Ascending aorta (tissue), 2 donors: ENCODE measurements around the gene ST8SIA5. TPM values are rescaled to one million over a fixed set of nuclear protein-coding genes. Genes with fewer than 3 reads are reported as not detected.

Experiments
- DNase-seq, 2 donors: peaks; one replicate each; pipeline ENCODE4 v3.0.0-alpha.2; 2019; ENCODE audit warnings: low spot score in 2 of 2
- H3K27ac ChIP-seq, 2 donors: fragments of 200-600 bp; sonication (generic); one replicate each; pipeline ENCODE4 v1.5.1; 2016 to 2017; ENCODE audit warnings: mild to moderate bottlenecking in 1 of 2
- H3K27me3 ChIP-seq: fragments of 200-600 bp; sonication (generic); one replicate; pipeline ENCODE4 v1.5.1; 2017
- H3K36me3 ChIP-seq, 2 donors: fragments of 200-600 bp; sonication (generic); one replicate each; pipeline ENCODE4 v1.5.1; 2016
- H3K4me1 ChIP-seq, 2 donors: fragments of 200-600 bp; sonication (generic); one replicate each; pipeline ENCODE4 v1.5.1; 2016 to 2017; ENCODE audit warnings: mild to moderate bottlenecking in 1 of 2
- H3K4me3 ChIP-seq, 2 donors: fragments of 200-600 bp; sonication (generic); one replicate each; pipeline ENCODE4 v1.5.1; 2016 to 2017; ENCODE audit warnings: mild to moderate bottlenecking in 1 of 2
- H3K9me3 ChIP-seq, 2 donors: fragments of 200-600 bp; sonication (generic); one replicate each; pipeline ENCODE4 v1.5.1; 2016
- CTCF ChIP-seq, 3 experiments: fragments of 200-600 bp in 2 of 3; fragments of 450-650 bp in 1 of 3; sonication (generic) in 2 of 3; IDR thresholded peaks; one replicate each; pipeline ENCODE4 v1.5.1; 2016 to 2019; ENCODE audit warnings: antibody characterized with exemption in 3 of 3, mild to moderate bottlenecking in 1 of 3, moderate library complexity in 1 of 3
- intact Hi-C: fragments of 100-400 bp; cut with DNase I; formaldehyde crosslinking; loops from one replicate; pipeline ENCODE4 v1.15.1; 2023
- total RNA-seq: library from RNA; depleted of rRNA; stranded (reverse); fragments of >200 nt; gene quantifications from one replicate; pipeline ENCODE4 v1.1.0, GENCODE V29; 2016

The ST8SIA5 gene
- total RNA-seq, 1 donor from 2014 or later = 0.11 TPM

- no peak overlapping the region for H3K27ac ChIP-seq
- H3K4me3 ChIP-seq = no peak overlapping the region
- H3K36me3 ChIP-seq = no peaks in the 10 kb centered on the region
- no peak for DNase-seq
- H3K27me3 ChIP-seq = no peaks in the 10 kb centered on the region
- no peaks in the 10 kb centered on the region for H3K4me1 ChIP-seq
- intact Hi-C loops = no loop called here
- TF ChIP-seq CTCF (IDR thresholded peaks at IDR 0.05) = no peak
- no peaks in the 10 kb centered on the region for H3K9me3 ChIP-seq
These were observed 38.1 kb downstream of the ST8SIA5 start for GRCh38 chr18:46718501-46719341.

- Histone ChIP-seq H3K36me3 (no peaks in the 10 kb centered on the region), H3K9me3 (no peaks in the 10 kb centered on the region), H3K27me3 (no peaks in the 10 kb centered on the region), H3K4me3 (no peak overlapping the region), H3K4me1 (no peaks in the 10 kb centered on the region), H3K27ac (no peak overlapping the region)
- no peak for DNase-seq
- intact Hi-C loops = no loop called here
- TF ChIP-seq CTCF (IDR thresholded peaks at IDR 0.05) = no peak
These were observed 40.0 kb downstream of the ST8SIA5 start for GRCh38 chr18:46716827-46717226.

GRCh38 chr18:46716336-46716735 is 40.5 kb downstream of the ST8SIA5 start:
- TF ChIP-seq CTCF (IDR thresholded peaks at IDR 0.05) = no peak
- H3K36me3 ChIP-seq = no peaks in the 10 kb centered on the region

GRCh38 chr18:46715062-46715461 is 41.8 kb downstream of the ST8SIA5 start:
- H3K27ac ChIP-seq = no peak overlapping the region

More at GRCh38 chr18:46716336-46716735, 40.5 kb downstream of the ST8SIA5 start:
- no peak overlapping the region for H3K4me3 ChIP-seq
- intact Hi-C loops = no loop called here
- no peaks in the 10 kb centered on the region for H3K9me3 ChIP-seq
- no peaks in the 10 kb centered on the region for H3K4me1 ChIP-seq
- no peaks in the 10 kb centered on the region for H3K27me3 ChIP-seq
- no peak overlapping the region for H3K27ac ChIP-seq
- DNase-seq = no peak

GRCh38 chr18:46712406-46712805 is 44.4 kb downstream of the ST8SIA5 start:
- intact Hi-C loops = no loop called here
- no peak overlapping the region for H3K27ac ChIP-seq
- H3K27me3 ChIP-seq = no peaks in the 10 kb centered on the region
- H3K4me1 ChIP-seq = no peaks in the 10 kb centered on the region
- no peak overlapping the region for H3K4me3 ChIP-seq
- no peak for DNase-seq
- no peak for TF ChIP-seq CTCF (IDR thresholded peaks at IDR 0.05)
- H3K36me3 ChIP-seq = no peaks in the 10 kb centered on the region
- no peaks in the 10 kb centered on the region for H3K9me3 ChIP-seq

More at GRCh38 chr18:46715062-46715461, 41.8 kb downstream of the ST8SIA5 start:
- Histone ChIP-seq H3K36me3 (no peaks in the 10 kb centered on the region), H3K9me3 (no peaks in the 10 kb centered on the region), H3K27me3 (no peaks in the 10 kb centered on the region), H3K4me1 (no peaks in the 10 kb centered on the region), H3K4me3 (no peak overlapping the region)
- no peak for TF ChIP-seq CTCF (IDR thresholded peaks at IDR 0.05)
- intact Hi-C loops = no loop called here
- no peak for DNase-seq
